ENCODE measurements around the gene KCTD5. TPM values are rescaled to one million over a fixed set of nuclear protein-coding genes. Genes with fewer than 3 reads are reported as not detected.

Gene KCTD5
- total and polyA plus RNA-seq, 9 of the 15 experiments (the other 6 are each of a cell fraction or from before 2014, with no cell fraction given) = 0.73 to 58.3 (median 32.3) TPM

DNA sequence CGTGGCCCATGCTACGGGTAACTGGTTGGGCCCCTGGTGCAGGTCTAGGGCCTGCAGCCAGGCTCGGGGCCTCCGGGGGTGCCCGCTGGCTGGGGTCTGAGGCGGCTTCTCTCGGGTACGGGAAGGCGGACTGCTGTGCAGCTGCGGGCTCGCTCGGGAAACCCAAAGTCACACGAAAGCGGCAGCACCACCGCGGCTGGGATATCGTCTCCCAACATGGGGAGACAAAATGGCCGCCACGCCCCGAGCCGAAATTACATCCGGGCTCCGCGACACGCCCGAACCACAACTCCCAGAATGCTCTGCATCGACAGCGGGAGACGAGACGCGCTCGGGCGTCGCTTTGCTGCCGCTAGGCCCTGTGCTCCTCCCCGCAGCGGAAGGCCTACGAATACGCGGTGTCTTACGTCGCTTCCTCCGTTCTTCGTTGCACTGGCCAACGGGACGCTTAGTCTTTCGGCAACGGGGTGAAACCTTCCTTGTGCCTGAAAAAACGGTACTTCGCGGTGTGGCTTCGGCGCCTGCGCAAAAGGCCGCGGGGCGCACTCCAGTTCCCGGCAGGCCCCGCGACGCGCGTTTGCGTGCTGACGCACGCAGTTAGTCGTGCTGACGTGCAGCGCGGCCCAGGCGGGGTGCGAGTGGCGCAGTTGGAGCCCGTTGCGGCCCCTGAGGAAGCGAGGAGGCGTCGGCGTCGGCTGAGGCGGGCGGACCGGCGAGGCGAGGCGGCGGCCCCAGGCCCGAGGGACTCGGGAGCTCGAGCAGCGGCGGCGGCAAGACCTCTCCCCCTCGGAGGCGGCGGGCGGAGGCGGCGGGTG lies 69.9 kb downstream of the KCTD5 start, which contains the start of gene SRRM2 (continued):
- peak; percentile 56; the same call in 1 of the 2 replicates for TF ChIP-seq TOE1 (IDR thresholded peaks at IDR 0.05; ENCODE audit: borderline replicate concordance)
- no peak for TF ChIP-seq TOE1 (CRISPR knock-in tag; IDR thresholded peaks at IDR 0.05; ENCODE audit: borderline replicate concordance, low read depth)
- TF ChIP-seq POLR2G (IDR thresholded peaks at IDR 0.05; ENCODE audit: low read depth, low read length) = peak; percentile 90
- TF ChIP-seq NFXL1 (CRISPR knock-in tag; IDR thresholded peaks at IDR 0.05) = peak; percentile 47; the same call in 1 of the 2 replicates
- no peak for TF ChIP-seq ZNF77 (CRISPR knock-in tag; IDR thresholded peaks at IDR 0.05)
- no peak for TF ChIP-seq DNMT1 (IDR thresholded peaks at IDR 0.05)
- TF ChIP-seq RAD21 (CRISPR knock-in tag; conservative IDR thresholded peaks at IDR 0.05 in 1 of 2, IDR thresholded peaks at IDR 0.05 in 1 of 2) = no peak
- no peak for TF ChIP-seq BMI1 (IDR thresholded peaks at IDR 0.05; ENCODE audit: low read length)
- TF ChIP-seq, protein P1, sequence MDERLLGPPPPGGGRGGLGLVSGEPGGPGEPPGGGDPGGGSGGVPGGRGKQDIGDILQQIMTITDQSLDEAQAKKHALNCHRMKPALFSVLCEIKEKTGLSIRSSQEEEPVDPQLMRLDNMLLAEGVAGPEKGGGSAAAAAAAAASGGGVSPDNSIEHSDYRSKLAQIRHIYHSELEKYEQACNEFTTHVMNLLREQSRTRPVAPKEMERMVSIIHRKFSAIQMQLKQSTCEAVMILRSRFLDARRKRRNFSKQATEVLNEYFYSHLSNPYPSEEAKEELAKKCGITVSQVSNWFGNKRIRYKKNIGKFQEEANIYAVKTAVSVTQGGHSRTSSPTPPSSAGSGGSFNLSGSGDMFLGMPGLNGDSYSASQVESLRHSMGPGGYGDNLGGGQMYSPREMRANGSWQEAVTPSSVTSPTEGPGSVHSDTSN (CRISPR knock-in tag; IDR thresholded peaks at IDR 0.05; ENCODE audit: low read depth) = no peak
- TF ChIP-seq, protein P1 (tag; conservative IDR thresholded peaks at IDR 0.05; ENCODE audit: low read depth) = no peak
- peak; percentile 53; the same call in 1 of the 2 replicates for TF ChIP-seq ZNF583 (CRISPR knock-in tag; IDR thresholded peaks at IDR 0.05)
- TF ChIP-seq TBL1XR1 (IDR thresholded peaks at IDR 0.05; ENCODE audit: low read length in 2 of 2) = peak in 1 of 2 experiments; percentile 38; a peak in 1 of 4 replicates
- TF ChIP-seq, protein P2, sequence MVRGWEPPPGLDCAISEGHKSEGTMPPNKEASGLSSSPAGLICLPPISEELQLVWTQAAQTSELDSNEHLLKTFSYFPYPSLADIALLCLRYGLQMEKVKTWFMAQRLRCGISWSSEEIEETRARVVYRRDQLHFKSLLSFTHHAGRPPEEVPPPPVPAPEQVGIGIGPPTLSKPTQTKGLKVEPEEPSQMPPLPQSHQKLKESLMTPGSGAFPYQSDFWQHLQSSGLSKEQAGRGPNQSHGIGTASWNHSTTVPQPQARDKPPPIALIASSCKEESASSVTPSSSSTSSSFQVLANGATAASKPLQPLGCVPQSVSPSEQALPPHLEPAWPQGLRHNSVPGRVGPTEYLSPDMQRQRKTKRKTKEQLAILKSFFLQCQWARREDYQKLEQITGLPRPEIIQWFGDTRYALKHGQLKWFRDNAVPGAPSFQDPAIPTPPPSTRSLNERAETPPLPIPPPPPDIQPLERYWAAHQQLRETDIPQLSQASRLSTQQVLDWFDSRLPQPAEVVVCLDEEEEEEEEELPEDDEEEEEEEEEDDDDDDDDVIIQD (CRISPR knock-in tag; IDR thresholded peaks at IDR 0.05) = no peak
- TF ChIP-seq ELF1 (tag; IDR thresholded peaks at IDR 0.05) = peak; percentile 82
- TF ChIP-seq ZFP30 (CRISPR knock-in tag; IDR thresholded peaks at IDR 0.05; ENCODE audit: borderline replicate concordance) = no peak
- TF ChIP-seq POLR3A (IDR thresholded peaks at IDR 0.05; ENCODE audit: borderline replicate concordance, extremely low read depth, insufficient read depth, insufficient read length) = no peak
- TF ChIP-seq FOXJ3 (CRISPR knock-in tag; IDR thresholded peaks at IDR 0.05) = no peak
- no peak for TF ChIP-seq FOXM1 (IDR thresholded peaks at IDR 0.05; ENCODE audit: low read depth)
- TF ChIP-seq FOXM1 (CRISPR knock-in tag; IDR thresholded peaks at IDR 0.05; ENCODE audit: low read depth) = no peak
- TF ChIP-seq, protein P3, sequence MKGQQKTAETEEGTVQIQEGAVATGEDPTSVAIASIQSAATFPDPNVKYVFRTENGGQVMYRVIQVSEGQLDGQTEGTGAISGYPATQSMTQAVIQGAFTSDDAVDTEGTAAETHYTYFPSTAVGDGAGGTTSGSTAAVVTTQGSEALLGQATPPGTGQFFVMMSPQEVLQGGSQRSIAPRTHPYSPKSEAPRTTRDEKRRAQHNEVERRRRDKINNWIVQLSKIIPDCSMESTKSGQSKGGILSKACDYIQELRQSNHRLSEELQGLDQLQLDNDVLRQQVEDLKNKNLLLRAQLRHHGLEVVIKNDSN (CRISPR knock-in tag; IDR thresholded peaks at IDR 0.05) = peak; percentile 52; the same call in 1 of the 2 replicates
- peak; percentile 80 for TF ChIP-seq ZBTB17 (CRISPR knock-in tag; IDR thresholded peaks at IDR 0.05)
- peak; percentile 90 for TF ChIP-seq CTBP1 (IDR thresholded peaks at IDR 0.05; ENCODE audit: borderline replicate concordance)
- TF ChIP-seq MYNN (IDR thresholded peaks at IDR 0.05) = no peak
- no peak for TF ChIP-seq MYNN (CRISPR knock-in tag; IDR thresholded peaks at IDR 0.05)
